HS-5 (cell line): ENCODE measurements around the gene ZMIZ1.
A peak's percentile ranks its signal among the peaks of the same experiment; 100 is the strongest.
"Not testable (repeated sequence)": the region's sequence is repeated elsewhere in the genome, so short reads cannot be mapped to it uniquely, and the experiment has no call there.

Experiments used
- DNase-seq: peaks from one replicate; pipeline ENCODE4 v3.0.0-alpha.2; 2012; ENCODE audit warnings: low read depth

Gene ZMIZ1

GRCh38 chr10:79267499-79267898 is 198.7 kb downstream of the ZMIZ1 start:
- no peak for DNase-seq

GRCh38 chr10:79268161-79268601 is 199.4 kb downstream of the ZMIZ1 start:
- peak; percentile 31 for DNase-seq

DNA sequence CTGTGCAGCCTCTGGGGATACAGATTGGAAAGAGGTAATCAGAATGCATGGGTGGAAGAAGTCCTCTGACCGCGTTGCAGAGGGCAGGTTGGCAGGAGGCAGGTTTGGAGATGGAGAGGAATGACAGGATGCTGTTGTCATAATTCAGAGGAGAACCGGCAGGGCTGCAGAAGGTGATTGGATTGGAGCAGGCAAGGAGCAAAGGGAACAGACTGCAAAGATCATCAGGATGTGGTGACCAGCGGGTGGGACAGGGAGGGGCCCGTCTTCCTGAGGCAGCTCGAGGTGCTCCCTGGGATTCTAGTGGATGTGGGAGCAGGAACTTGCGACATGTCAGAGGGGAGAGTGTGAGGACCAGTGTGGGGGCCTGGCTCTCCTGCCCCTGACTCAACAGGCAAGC is 200.0 kb downstream of the ZMIZ1 start:
- DNase-seq = no peak

GRCh38 chr10:79269443-79269842 is 200.7 kb downstream of the ZMIZ1 start:
- no peak for DNase-seq

DNA sequence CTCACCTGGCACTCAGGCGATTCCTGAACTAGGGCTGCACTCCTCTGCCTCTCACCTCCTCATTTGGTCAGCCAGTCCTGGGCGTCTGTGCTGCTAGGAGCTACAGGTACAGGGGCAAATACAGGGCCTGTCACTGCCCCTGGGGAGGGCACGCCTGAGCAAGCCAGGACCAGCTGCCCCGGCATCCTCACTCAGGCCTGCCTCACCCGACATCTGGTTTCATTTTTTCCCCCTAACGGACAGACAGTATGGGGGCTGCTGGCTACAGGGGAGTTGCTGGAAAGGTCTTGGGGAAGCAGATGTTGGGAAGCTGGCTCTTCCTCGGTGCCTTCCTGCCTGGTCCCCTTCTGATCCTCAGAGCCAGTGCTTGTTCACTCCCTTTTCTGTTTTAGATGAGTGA is 201.2 kb downstream of the ZMIZ1 start:
- DNase-seq = no peak

DNA sequence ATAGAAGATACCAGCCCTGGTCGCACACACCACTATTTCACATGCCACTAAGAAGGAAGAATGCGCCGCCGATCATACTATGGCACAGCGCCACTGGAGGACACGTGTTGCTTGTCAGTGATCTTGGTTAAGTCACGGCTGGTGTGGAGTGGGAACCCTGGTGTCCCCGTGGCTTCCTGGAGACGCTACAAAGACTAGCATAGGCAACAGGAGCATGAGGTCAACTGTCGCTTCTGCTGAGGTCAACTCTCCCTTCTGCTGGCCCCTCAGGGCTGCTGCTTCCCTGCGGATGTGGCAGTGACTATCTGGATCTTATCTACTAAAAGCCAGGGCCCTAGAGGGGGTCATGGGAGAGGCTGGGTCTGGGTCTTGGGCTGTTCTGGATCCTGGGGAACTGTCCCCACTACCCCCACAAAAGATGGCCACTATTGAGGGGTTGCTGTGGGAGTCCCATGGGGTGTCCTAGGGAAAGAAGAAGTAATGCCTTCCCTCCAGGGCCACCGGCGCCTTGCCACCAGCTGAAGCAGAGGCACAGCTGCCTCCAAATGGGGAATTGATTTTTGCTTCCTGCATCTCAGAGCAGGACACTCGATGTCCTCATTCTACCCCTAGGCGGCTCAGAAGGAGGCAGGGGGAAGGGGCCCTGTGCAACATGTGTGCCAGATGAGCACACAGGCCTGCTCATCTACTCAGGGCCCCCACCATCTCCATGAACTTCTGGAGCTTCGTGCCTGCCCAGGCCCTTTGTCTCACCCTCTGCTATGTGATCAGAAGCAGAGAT is 201.9 kb downstream of the ZMIZ1 start:
- no peak for DNase-seq

DNA sequence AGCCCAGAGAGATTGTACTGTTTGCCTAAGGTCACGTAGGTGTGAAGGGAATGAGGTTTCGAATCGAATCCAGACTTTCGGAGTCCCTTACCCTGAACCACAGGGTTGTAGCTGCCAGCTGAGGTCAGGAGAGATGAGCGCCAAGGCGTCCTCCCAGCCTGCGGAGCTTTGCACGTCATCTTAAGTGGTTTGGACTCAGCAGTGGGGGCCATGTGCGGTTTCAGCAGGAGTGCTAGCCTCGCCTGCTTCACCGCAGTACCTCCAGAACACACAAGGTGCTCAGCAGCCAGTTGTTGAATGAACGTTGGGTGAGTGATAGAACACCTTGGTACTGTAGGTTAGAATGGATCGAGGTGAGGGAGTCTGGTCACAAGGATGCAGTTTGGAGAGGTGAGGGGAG is 203.6 kb downstream of the ZMIZ1 start:
- DNase-seq = no peak

DNA sequence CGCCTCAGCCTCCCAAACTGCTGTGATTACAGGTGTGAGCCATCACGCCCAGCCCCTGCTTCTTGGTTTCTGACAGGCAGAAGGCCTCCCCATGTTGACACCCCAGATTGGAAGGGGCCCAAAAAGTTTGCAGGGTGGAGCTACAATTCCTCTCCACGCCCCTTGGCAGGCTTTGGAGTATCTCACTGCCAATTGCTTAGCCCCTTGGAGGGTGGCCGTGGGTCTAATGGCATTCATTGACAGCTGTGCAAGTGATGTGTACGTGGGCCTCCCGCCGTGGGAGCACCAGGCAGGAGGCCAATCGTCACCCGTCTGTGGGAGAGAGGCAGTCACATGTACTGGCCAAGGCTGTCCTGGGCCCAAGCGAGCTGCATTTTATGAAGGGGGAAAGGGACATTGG is 204.8 kb downstream of the ZMIZ1 start:
- DNase-seq = no peak

- DNase-seq = no peak
These were observed 205.7 kb downstream of the ZMIZ1 start for GRCh38 chr10:79274279-79275104.

DNA sequence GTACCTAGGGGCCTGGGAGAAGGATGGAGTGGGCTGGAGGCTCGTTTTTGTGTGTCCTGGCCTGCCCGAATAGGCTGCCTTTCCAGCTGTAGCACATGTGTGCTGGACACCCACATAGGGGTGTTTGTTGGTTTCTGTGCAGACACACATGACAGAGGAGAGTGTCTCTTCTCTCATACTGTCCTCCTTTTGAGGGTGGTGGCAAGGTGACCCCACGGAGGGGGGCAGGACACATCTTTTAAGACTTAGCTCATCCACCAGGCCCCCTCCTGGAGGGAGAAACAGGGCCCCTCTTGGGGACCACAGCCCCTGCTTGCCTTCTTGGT is 206.3 kb downstream of the ZMIZ1 start:
- no peak for DNase-seq

- no peak for DNase-seq
These were observed 206.7 kb downstream of the ZMIZ1 start for GRCh38 chr10:79275431-79275851.

DNA sequence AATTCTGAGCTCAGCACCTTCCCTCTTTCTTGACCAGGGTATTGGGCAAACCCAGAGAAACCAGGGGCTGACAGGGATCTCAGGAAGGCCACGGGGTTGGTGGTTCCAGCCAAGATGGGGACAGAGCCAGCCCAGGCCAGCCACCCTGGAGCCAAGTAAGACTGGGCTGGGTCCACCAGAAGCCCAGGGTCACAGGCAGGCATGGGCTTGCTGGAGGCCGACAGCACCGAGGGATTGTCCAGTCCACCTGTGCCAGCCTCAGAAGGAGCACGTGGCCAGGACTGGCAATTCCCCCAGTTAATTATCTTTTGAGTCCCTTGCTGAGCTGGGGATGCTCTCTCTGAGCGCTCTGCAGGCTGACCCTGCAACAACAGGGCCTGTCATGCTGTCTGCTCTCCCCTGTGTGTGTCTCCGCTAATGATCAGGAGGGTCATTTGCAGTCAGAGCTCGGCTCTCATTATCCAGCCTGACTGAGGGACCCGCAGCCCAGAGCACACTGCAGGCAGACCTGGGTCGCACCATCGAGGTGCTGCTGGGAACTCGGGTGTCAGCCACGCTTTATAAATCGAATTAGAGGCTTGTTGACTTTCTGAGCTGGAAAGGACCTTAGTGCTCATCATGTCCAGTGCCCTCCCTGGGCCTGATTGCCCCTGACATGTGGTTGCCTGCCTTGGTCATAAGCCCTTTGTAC is 209.0 kb downstream of the ZMIZ1 start:
- DNase-seq = no peak

DNA sequence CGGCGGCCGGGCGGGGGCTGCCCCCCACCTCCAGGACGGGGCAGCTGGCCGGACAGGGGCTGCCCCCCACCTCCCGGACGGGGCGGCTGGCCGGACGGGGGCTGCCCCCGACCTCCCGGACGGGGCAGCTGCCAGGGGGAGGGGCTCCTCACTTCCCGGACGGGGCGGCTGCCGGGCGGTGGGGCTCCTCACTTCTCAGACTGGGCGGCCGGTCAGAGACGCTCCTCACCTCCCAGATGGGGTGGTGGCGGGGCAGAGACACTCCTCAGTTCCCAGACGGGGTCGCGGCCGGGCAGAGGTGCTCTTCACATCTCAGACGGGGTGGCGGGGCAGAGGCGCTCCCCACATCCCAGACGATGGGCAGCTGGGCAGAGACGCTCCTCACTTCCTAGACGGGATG is 210.3 kb downstream of the ZMIZ1 start:
- DNase-seq = not testable (repeated sequence)

DNA sequence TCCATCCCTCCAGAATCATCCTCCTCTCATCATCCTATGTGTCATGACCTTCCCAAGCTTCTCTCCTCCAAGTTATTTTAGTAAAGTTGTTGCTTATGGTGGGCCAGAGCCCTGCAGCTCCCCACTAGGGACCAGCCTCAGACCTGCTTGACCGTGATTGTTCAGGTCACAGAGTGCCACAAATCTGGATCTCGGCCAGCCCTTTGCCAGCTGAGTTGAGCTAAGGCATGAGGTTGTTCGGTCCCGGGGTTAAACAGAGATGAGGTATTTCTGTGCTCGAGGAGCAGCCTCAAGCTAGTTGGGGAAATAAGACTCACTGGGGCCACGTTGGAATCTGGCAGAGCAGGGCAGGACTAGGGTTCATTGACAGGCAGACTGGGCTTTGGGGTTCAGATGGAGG is 212.2 kb downstream of the ZMIZ1 start:
- no peak for DNase-seq

- DNase-seq = no peak
These were observed 213.6 kb downstream of the ZMIZ1 start for GRCh38 chr10:79282388-79282787.

DNA sequence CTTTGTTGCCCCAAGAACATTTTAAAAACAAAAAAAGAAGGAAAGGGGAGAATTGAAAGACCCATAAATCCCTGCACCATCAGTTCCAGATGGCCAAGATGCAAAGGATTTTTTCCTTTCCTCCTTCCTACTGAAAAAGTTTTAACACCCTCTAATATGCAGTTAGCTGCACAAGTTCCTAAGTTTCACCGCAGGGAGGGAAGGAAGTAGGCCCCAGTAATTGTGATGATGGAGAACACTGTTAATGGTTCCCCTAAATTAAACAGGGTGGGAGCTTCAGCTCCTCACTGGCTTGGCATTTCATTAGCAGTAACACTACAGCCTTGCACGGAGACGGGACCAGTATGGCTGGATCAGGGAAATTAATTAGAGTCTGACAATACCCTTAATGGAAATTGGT is 214.8 kb downstream of the ZMIZ1 start:
- no peak for DNase-seq

DNA sequence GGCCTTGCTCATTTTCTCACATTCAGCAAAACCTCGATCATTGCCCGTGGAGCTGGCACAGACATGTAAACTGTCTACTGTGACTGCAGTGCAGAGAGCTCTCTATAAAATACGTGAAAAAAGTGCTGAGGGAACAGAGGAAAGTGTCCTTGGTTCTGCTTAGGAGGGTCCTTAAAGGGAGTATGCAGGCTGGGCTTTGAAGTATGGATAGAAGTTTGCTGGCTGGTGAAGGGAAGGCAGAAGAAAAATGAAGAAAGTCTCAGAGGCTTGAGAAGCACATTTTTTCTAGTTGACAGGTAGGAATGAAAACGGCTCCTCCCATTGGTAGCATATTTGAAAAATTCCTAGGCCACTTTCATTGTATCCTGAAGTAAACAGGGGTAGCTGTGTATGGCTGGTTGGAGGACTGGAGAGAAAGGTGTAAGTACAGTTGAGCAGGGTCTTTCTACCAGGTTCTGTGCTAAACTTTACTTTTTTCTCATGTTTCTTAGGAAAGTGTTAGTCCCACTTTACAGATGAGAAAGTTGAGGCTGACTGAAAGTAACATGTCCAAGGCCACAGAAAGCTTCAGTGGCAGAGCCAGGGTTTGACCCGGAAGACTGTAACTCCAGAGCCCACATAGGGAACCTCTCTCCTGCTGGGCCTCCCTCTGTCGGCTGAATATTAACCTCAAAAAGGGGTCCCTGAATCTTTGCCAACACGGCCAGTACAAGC is 215.5 kb downstream of the ZMIZ1 start:
- DNase-seq = no peak

DNA sequence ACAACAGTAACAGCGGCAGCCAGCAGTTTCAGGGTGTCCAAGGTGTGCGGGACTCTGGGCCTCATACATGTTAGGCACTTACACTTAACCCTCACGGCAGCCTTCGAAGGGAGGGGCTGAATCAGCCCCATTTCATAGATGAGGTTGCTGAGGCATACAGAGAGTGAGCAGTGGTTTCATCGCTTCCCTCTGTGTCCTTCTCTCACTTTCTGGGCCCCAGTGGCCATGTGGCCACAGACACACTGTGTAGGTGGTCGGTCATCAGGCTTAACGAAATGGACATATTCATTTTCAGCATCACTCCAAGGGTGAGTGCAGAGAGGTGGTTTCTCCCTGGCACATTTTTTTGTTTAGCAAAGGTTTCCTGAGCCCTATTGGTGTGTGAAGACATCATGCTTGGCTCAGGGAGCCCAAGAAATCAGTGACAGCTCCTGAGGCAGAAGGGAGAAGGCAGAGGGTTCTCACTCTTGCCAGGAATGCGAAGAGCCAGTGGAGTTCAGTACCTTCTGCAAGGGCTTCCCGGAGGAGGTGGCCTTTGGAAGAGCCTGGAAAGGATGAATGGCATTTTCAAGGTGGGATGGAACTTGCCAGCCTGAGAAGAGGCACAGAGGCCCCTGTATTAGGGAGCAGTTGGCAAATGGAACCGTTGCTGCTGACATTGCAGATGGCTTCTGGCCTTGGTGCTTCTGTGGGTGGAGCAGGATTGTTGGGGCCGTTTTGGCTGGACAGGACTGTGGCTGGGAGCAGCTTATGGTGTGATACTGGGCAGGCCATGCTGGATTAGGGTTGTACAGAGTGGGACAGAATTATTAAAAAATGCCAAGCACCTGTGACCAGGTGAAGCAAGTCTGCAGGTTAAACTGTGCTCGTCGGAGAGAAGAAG is 216.8 kb downstream of the ZMIZ1 start:
- no peak for DNase-seq

GRCh38 chr10:79286318-79286951 is 217.7 kb downstream of the ZMIZ1 start:
- DNase-seq = no peak

DNA sequence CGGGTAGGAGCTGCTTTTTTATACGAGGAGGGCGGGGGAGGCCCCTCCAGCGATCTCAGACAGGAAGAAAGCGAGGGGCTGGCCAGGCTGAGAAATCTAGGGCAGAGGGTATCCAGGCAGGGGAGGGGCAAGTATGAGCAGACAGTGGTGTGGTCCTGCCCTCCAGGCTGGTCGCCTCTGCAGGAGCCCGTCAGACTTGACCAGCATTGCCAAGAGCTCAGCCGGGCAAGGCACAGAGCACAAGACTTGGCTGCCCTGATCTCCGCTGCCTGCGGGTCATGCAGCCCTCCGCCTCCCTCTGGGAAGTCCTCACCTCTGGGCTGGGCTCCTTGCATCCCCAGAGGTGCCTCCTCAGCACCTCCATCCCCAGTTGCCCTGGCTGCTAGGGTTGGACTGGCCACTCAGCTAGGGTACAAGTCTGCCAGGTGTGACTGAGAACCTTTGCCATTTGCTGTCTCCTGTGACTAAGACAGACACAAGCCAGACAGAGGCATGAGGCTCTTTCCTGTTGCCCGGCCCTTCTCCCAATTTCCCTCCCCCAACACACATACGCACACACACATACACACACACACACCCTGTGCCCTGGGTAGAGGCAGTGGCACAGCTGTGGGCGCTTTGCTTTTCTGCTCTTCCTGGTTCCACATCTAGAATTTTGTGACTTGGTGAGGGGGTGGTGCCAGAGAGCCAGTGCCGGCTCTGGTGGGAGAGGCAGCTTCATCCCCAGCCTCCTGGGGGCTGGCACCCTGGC is 219.4 kb downstream of the ZMIZ1 start:
- DNase-seq = no peak
